HepG2 (cell line): ENCODE data around the gene DBNDD2. TPM values are rescaled to one million over a fixed set of nuclear protein-coding genes. Genes with fewer than 3 reads are reported as not detected.

Experiments
- ARID3A ChIP-seq: IDR thresholded peaks from 2 replicates; pipeline ENCODE4 v1.6.1; 2012; ENCODE audit warnings: low read depth, low read length, improper control_type of control experiment
- EHMT2 ChIP-seq: fragments of 200-600 bp; sonication (generic); IDR thresholded peaks from 2 replicates; pipeline ENCODE4 v1.7.0; 2017; ENCODE audit warnings: antibody characterized with exemption, low read depth, low read length, borderline replicate concordance
- ELF3 ChIP-seq: IDR thresholded peaks from 2 replicates; pipeline ENCODE4 v1.6.1; 2016; ENCODE audit warnings: missing genetic modification reagents, missing compliant biosample characterization
- ERF ChIP-seq: IDR thresholded peaks from 2 replicates; pipeline ENCODE4 v1.6.1; 2018; ENCODE audit warnings: missing biosample characterization, missing genetic modification reagents
- FOXA3 ChIP-seq: IDR thresholded peaks from 2 replicates; pipeline ENCODE4 v1.6.1; 2016; ENCODE audit warnings: missing genetic modification reagents, missing compliant biosample characterization
- FOXP4 ChIP-seq: sonication (generic); formaldehyde crosslinking; IDR thresholded peaks from 2 replicates; pipeline ENCODE4 v1.4.0; 2020; ENCODE audit warnings: missing genetic modification reagents
- GATAD2A ChIP-seq: IDR thresholded peaks from 2 replicates; pipeline ENCODE4 v1.6.1; 2016
- HDAC1 ChIP-seq: sonication (generic); formaldehyde crosslinking; IDR thresholded peaks from 2 replicates; pipeline ENCODE4 v1.5.1; 2020; ENCODE audit warnings: mild to moderate bottlenecking, missing genetic modification reagents
- HINFP ChIP-seq: sonication (generic); formaldehyde crosslinking; IDR thresholded peaks from 2 replicates; pipeline ENCODE4 v1.4.0; 2020; ENCODE audit warnings: low read depth, mild to moderate bottlenecking, missing genetic modification reagents
- JARID2 ChIP-seq: sonication (generic); formaldehyde crosslinking; IDR thresholded peaks from 2 replicates; pipeline ENCODE4 v1.8.1; 2023; ENCODE audit warnings: missing genetic modification reagents, inconsistent platforms; ENCODE audit not compliant: insufficient replicate concordance
- NR2F2 ChIP-seq: IDR thresholded peaks from 2 replicates; pipeline ENCODE4 v1.6.1; 2012; ENCODE audit warnings: low read depth, inconsistent platforms, borderline replicate concordance
- PRDM10 ChIP-seq: sonication (generic); formaldehyde crosslinking; IDR thresholded peaks from 2 replicates; pipeline ENCODE4 v1.4.0; 2020; ENCODE audit warnings: low read depth, missing genetic modification reagents
- REPIN1 ChIP-seq: sonication (generic); formaldehyde crosslinking; IDR thresholded peaks from 2 replicates; pipeline ENCODE4 v1.8.0; 2022; ENCODE audit warnings: missing genetic modification reagents, low read depth, mild to moderate bottlenecking, borderline replicate concordance
- SKI ChIP-seq: fragments of 450-650 bp; IDR thresholded peaks from one replicate; pipeline ENCODE4 v1.6.1; 2018; ENCODE audit warnings: mild to moderate bottlenecking; ENCODE audit not compliant: partially characterized antibody
- ZNF30 ChIP-seq: sonication (generic); formaldehyde crosslinking; IDR thresholded peaks from 2 replicates; pipeline ENCODE4 v1.5.0; 2020; ENCODE audit warnings: mild to moderate bottlenecking, missing genetic modification reagents
- ZNF644 ChIP-seq: IDR thresholded peaks from 2 replicates; pipeline ENCODE4 v1.6.1; 2016; ENCODE audit warnings: low read depth
- ZNF773 ChIP-seq: sonication (generic); formaldehyde crosslinking; IDR thresholded peaks from 2 replicates; pipeline ENCODE4 v1.4.0; 2020; ENCODE audit warnings: missing genetic modification reagents, borderline replicate concordance
- ZNF800 ChIP-seq: sonication (generic); formaldehyde crosslinking; IDR thresholded peaks from 2 replicates; pipeline ENCODE4 v1.4.0; 2020; ENCODE audit warnings: missing genetic modification reagents
- ZNF850 ChIP-seq: sonication (generic); formaldehyde crosslinking; conservative IDR thresholded peaks from 2 replicates; pipeline ENCODE4 v1.9.0; 2021; ENCODE audit warnings: mild to moderate bottlenecking, missing genetic modification reagents
- polyA plus RNA-seq, 8 experiments: library from polyadenylated mRNA; depleted of rRNA in 3 of 8; stranded (reverse) in 7 of 8; unstranded in 1 of 8; fragments of >200 nt; fragmentation: Illumina TruSeq in 4 of 8; extraction: Trizol in 4 of 8; gene quantifications; 2 replicates each; pipeline versions ENCODE4 v1.2.1 to v1.2.3, GENCODE V29; 2011 to 2016; ENCODE audit warnings: low read depth in 4 of 8, missing spikeins in 1 of 8, mixed read lengths in 1 of 8; ENCODE audit not compliant: insufficient read depth in 1 of 8
- total RNA-seq, 5 experiments: library from RNA; depleted of rRNA; stranded (reverse); fragments of >200 nt; fragmentation: Illumina TruSeq; extraction: Trizol; gene quantifications; 2 replicates each; pipeline ENCODE4 v1.2.3, GENCODE V29; 2016; ENCODE audit warnings: low read depth in 1 of 5

Gene DBNDD2
- total and polyA plus RNA-seq, 2 of the 13 experiments (the other 11 are each of a cell fraction or from before 2014, with no cell fraction given), result 16.7 to 47.6 TPM

- TF ChIP-seq HDAC1 (CRISPR knock-in tag), result peak; percentile 40
- TF ChIP-seq ARID3A, result peak; percentile 94
- TF ChIP-seq ELF3 (CRISPR knock-in tag), result peak; percentile 71; the same call in 1 of the 2 replicates
- no peak for TF ChIP-seq ZNF850
- no peak for TF ChIP-seq ZNF800 (CRISPR knock-in tag)
- TF ChIP-seq GATAD2A (CRISPR knock-in tag), result peak; percentile 86
- TF ChIP-seq FOXA3 (CRISPR knock-in tag), result peak; percentile 83
- peak; percentile 29 for TF ChIP-seq SKI
- no peak for TF ChIP-seq HINFP
- peak; percentile 23; the same call in 1 of the 2 replicates for TF ChIP-seq FOXP4 (CRISPR knock-in tag)
- TF ChIP-seq ZNF773 (CRISPR knock-in tag), result 0 out of 2 replicates have a peak, but pooled peaks have one; percentile 43
- TF ChIP-seq EHMT2, result no peak
- no peak for TF ChIP-seq NR2F2
- TF ChIP-seq JARID2 (CRISPR knock-in tag), result no peak
- 0 out of 2 replicates have a peak, but pooled peaks have one; percentile 28 for TF ChIP-seq ZNF644 (CRISPR knock-in tag)
- 0 out of 2 replicates have a peak, but pooled peaks have one; percentile 16 for TF ChIP-seq ERF (CRISPR knock-in tag)
- TF ChIP-seq ZNF30 (CRISPR knock-in tag), result no peak
- no peak for TF ChIP-seq REPIN1
- 0 out of 2 replicates have a peak, but pooled peaks have one; percentile 24 for TF ChIP-seq PRDM10 (CRISPR knock-in tag)
These were observed 46.3 kb upstream of the DBNDD2 start (continued) for GRCh38 chr20:45361793-45362192.
